ENCODE measurements around the gene CANX.
"Not testable (repeated sequence)": the region's sequence is repeated elsewhere in the genome, so short reads cannot be mapped to it uniquely, and the experiment has no call there.

The CANX gene

GRCh38 chr5:179699616-179700237, 960 bp downstream of the CANX start:
- no peak for DNase-seq

GRCh38 chr5:179700401-179700918, 1.7 kb downstream of the CANX start:
- no peak for DNase-seq

GRCh38 chr5:179716286-179716685, 17.5 kb downstream of the CANX start:
- no peak for DNase-seq

- DNase-seq = no peak
These were observed 21.5 kb downstream of the CANX start for GRCh38 chr5:179720222-179720621.

- DNase-seq = no peak
These were observed 25.4 kb downstream of the CANX start for GRCh38 chr5:179724163-179724562.

- DNase-seq = no peak
These were observed 28.3 kb downstream of the CANX start for GRCh38 chr5:179727106-179727505.

GRCh38 chr5:179729303-179729702, 30.5 kb downstream of the CANX start:
- DNase-seq = no peak

GRCh38 chr5:179729727-179730126, 31.0 kb downstream of the CANX start:
- no peak for DNase-seq

- no peak for DNase-seq
These were observed 31.6 kb downstream of the CANX start for GRCh38 chr5:179730356-179730755.

GRCh38 chr5:179730852-179731251, 32.1 kb downstream of the CANX start:
- DNase-seq = no peak

- DNase-seq = no peak
These were observed 33.1 kb downstream of the CANX start for GRCh38 chr5:179731791-179732411.

- DNase-seq = peak; percentile 100
These were observed 33.7 kb downstream of the CANX start, which contains the start of gene MAML1 for GRCh38 chr5:179732412-179732917. Gene MAML1 (plus strand): TSS chr5:179732822. CDS start chr5:179733113, 291 bp downstream.

GRCh38 chr5:179732918-179733771, 34.4 kb downstream of the CANX start:
- peak; percentile 35 for DNase-seq

GRCh38 chr5:179733772-179734126, 35.0 kb downstream of the CANX start:
- DNase-seq = no peak

GRCh38 chr5:179734536-179735164, 35.9 kb downstream of the CANX start:
- no peak for DNase-seq

GRCh38 chr5:179738742-179739141, 40.0 kb downstream of the CANX start:
- no peak for DNase-seq

- not testable (repeated sequence) for DNase-seq
These were observed 45.3 kb downstream of the CANX start for GRCh38 chr5:179744106-179744505.

- no peak for DNase-seq
These were observed 48.1 kb downstream of the CANX start for GRCh38 chr5:179746872-179747271.

- no peak for DNase-seq
These were observed 49.0 kb downstream of the CANX start for GRCh38 chr5:179747811-179748210.

GRCh38 chr5:179749857-179750508, 51.2 kb downstream of the CANX start:
- no peak for DNase-seq

- no peak for DNase-seq
These were observed 55.2 kb downstream of the CANX start for GRCh38 chr5:179753971-179754370.

GRCh38 chr5:179755022-179755421, 56.3 kb downstream of the CANX start:
- DNase-seq = no peak

Data from NCI-H345 (cell line).